Stimulated activated CD8-positive, alpha-beta memory T cell treated with anti-CD3 and anti-CD28 coated beads, Interleukin-4, amount 100 ng/mL, for 24 hours (primary cell): ENCODE results near the gene LNP1.

Source experiments
- DNase-seq: peaks from one replicate; pipeline ENCODE4 v3.0.0-alpha.2; 2020; ENCODE audit warnings: low read depth

The LNP1 gene

DNA sequence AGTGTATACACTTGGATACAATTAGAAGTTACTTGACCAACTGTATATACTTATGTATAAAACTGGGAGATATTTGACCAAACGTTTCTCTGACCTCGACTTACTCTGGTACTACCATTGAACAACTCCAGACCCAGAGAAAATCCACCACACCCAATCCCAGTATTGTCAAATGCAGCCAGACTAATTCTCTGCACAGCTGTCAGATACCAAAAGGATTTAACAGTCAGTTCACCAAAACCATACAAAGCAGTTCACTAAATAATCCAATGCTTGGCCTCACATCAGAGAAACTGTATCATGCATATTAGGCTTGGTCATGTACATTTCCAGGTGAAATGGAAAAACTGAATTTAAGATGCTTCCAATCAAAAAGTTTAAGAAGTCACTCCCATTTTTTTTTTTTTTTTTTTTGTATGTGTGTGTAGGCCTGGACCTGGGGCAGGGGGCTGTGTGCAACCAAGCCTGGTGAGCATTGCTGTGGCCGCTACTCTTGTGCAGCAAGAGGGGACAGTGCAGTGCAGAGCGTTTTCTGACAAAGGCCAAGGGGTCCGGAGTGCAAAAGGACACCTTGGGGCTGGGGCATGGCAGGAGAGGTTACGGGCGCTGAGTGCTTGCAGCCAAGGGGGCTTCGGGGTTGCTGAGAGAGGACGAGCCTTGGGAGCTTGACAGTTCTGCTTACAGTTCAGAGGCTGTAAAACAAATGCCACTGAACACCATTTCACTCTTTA is 1.8 kb upstream of the LNP1 start:
- no peak for DNase-seq

DNA sequence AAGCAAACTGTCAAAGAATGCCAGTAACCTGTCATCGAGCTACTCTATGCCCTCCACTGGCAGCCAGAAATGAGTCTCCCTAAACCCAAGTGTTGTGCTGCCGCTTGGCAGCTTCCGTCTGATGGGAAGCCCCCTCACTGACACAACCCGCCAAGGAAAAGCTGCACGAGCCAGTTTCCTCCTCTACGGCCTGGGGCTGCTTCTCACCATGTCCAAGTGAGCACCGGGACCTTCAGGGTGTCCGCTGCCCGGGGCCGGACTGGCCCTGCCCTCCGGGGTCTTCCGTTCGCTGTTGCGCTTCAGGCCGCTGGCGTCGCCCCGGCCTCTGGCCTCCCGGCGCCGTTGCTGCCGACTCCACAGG is 940 bp upstream of the LNP1 start:
- peak; percentile 1 for DNase-seq

DNA sequence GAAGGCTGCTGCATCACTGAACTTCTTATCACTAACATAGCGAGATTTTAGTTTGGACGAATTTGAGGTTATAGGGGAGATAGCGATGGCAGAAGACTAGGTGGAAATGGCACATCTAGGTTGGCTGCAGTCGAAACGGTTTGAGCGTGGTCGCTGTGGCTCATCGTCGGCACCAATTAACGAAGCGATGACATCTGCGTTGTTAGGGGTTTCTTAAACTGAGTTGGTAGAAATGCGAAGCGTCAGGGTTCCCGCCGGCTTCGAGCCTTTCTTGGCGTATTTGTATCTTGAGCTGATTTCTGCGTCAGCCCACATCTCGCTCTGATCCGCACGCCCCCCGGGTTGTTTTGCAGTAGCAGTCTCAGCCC is 319 bp downstream of the LNP1 start:
- DNase-seq = peak; percentile 39

DNA sequence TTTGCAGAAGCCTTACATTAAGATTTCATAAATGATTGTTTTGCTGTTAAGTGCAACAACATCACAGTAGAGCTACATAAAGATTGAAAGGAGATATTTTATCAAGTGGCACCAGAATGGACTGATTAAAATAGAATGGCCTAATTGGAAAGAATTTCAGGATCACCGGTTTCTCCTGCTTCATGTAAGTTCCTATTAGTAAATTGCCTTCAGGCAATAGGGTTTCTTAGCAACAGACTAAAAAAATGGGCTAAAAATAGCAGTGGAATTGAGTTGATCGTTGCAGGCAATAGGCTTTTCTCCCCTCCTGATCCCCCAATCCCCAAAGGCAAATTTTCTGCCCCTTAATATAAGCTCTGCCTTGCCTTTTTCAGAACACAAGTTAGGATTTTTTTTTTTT is 917 bp downstream of the LNP1 start:
- DNase-seq = no peak

DNA sequence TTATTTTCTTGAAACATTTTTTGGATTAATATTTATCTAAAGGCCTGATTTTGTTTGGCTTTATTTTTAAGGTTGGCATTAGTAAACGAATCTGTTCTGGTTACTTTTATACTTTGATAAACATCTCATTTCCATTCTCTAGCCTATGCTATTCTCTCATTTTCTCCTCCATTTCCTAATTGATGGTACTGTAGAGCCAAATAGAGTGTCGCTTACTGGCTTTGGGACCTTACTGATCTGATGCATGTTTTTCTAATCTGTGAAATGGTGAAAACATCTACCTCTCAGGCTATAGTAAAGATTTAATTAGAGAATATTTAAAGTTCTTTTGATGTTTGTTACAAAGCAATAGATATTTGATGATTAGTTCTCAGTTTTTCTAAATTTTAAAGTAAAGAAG is 1.6 kb downstream of the LNP1 start:
- DNase-seq = no peak

DNA sequence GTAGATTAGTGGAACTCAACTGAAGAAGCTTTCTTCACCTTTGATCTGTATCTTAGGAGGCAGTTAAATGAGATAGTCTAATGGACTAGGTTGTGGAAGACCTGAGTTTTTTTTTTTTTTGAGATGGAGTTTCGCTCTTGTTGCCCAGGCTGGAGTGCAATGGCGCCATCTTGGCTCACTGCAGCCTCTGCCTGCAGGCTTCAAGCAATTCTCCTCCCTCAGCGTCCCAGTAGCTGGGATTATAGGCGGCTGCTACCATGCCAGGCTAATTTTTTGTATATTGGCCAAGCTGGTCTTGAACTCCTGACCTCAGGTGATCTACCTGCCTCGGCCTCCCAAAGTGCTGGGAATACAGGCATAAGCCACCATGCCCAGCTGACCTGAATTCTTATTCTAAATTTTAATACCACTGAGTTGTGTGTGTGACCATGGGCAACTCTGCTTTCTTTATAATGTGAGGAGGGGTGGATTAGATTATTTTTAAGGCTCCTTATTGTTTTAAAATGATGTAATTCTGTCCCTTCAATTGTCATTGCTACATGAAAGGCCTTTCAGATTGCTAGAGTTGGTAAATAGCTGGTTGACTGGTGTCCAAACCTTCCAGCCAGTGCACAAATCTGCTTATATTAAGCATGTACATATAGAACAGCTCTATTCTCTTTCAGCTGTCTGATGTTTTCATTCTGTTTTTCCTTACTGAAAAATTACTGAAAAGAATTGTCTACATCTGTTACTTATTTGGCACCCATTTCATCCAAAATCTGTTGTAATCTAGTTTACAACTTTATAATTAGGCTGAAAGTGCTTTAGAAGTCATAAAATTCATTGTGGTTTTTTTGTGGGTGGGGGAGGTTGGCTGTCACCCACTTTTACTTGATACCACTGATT is 2.3 kb downstream of the LNP1 start:
- DNase-seq = no peak

DNA sequence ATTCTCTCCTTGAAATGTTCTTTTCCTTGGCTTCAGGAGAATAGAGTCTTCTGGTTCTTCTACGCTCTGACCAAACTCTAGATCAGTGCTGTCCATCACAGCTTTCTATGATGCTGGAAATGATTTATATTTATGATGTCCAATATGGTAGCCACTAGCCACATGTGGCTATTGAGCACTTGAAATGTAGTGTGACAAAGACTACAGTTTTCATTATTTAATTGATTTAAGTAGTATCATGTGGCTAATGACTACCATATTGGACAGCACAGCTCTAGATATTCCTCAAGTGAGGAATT is 2.9 kb downstream of the LNP1 start:
- DNase-seq = no peak

DNA sequence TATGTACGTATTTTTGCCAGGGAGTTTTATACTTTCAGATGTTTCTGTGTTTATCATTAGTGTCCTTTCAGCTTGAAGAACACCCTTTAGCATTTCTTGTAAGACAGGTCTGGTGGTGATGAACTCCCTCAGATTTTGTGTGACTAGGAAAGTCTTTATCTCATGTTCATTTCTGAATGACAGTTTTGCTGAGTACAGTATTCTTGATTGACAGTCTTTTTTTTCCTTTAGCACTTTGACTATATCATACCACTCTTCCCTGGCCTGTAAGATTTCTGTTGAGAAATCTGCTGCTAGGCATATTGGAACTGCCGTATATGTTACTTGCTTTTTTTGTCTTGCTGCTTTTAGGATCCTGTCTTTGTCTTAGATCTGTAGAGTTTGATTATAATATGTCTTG is 5.8 kb downstream of the LNP1 start:
- no peak for DNase-seq

DNA sequence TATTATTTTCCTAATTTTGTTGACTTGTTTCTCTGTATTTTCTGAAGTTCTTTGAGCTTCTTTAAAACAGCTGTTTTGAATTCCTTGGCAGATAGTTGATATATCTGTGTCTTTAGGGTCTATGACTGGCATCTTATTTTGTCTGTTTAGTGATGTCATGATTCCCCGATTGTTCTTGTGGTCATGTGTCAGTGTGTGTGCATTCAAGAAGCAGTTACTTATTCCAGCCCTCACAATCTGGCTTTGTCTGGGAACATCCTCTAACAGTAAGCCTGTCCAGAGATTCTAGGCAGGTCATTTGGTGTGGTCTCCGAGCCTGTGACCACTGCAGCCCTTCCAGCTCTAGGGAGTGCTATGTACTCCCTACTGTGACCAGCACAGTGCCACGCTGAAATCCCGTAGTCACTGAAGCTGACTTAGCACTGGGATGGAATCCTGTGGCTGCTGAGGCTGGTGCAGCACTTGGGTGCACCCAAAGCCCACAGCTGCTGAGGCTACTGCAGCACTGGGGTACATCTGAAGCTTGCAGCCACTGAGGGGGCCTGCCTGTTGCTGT is 6.7 kb downstream of the LNP1 start:
- DNase-seq = no peak

DNA sequence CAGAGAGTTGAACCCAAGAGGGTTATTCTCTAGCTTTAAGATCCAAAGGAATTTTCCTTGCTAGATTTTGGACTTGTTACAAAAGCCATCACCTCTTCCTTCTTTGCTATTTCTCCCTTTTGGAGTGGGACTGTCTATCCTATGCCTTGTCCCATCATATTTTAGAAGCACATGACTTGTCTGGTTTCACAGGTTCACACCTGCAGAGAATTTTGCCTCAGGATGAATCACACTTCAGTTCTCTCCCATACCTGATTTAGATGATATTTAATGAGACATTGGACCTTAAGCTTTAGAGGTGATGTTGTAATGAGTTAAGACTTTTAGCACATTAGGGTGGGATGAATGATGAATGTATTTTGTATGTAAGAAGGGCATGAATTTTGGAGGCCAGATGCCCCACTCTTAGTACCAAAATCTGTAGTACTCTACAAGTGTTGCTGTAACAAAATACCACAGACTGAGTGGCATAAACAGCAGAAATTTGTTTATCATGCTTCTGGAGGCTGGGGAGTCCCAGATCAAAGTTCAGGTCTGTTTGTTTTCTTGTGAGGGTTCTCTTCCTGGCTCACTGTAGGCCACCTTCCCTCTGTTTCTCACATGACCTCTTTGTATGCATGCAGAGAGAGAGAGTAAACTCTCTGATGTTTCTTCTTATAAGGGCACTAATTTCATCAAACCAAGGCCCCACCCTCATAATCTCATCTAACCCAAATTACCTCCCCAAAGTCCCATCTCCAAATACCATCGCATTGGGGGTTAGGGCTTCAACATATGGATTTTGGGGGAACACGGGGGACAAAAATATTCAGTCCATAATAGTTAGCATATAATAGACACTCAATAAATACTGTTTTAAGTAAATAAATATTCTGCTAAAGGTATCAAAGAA is 10.0 kb downstream of the LNP1 start:
- no peak for DNase-seq

DNA sequence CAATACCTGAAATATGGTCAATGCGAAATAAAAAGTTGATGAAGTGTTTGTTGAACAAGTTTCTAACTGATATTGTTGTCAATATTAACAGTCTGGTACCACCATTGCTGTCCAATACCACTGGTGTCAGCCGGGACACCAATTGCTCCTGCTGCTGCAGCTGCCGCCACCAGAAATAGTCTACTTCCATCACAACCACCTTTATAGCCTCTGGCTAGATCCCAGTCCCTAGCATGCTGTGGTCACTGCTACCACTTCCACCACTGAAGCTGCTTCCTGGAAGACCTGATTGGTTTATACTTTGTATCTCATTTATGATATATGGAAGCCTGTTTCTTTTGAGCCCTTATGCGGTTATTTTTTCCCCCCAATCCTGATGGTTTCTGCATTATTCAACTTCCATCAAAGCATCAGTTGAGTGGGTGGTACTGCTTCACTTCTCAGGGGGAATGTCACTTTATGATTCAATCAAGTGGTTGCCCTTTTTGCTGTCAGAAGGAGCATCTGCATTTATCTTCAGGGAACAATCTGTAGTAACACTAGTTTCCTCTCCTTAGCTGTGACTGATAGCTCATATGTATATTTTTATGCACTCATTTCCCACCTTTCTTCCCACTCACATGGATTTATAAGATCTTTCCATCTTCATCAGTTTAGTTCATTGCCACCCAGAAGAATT is 11.7 kb downstream of the LNP1 start:
- no peak for DNase-seq

DNA sequence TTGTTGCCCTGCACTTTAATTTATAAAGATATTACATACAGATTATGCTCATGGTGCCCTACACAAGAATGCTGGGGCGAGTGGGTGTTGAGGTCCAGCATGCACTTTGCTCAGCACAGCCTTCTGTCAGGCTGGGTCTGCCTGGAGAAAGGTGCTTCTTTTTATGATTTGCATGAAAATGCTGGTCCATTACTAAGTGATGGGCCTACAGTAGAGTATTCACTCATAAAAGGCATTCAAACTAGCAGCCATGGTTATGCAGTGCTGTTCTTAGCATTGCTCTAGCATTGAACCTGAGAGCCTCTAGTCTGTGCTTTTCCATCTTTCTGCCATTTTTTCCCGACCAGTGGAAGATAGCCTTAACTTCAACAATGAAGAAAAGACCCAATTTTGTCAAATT is 12.3 kb downstream of the LNP1 start:
- no peak for DNase-seq

DNA sequence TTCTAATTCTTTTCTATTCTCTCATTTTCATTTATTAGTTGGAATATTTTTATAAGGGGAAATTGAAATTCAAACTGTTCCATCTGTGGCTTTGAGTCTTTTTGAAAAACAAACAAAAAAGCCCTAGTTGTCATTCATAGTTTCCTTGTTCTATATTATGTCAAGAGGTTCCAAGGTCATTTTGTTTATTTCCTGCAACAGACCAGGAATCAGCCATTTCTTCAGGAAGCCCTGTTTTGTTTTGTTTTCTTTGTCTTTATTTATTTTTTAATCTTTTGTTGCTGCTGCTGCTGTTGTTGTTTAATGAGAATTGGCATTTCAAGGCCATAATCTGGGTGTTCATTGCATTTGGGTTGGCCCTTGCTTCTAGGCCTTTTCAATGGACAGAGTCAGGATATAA is 14.8 kb downstream of the LNP1 start:
- DNase-seq = no peak

DNA sequence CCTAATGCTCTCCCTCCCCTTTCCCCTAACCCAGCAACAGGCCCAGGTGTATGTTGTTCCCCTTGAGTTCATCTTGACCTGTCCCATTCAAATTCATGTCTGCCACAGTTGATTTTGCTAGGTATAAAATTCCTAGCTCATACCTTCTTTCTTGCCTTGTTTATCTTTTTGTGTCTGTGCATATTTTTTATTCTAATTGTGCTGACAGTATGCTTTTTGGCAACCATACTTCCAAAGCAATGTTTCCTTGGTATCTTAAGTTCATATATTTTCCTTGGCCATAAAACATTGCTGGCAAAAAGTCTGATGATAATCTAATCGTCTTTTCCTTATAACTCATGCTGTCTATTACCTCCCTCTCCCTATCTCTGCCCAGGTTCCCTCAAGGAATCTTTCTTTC is 15.5 kb downstream of the LNP1 start:
- DNase-seq = no peak

DNA sequence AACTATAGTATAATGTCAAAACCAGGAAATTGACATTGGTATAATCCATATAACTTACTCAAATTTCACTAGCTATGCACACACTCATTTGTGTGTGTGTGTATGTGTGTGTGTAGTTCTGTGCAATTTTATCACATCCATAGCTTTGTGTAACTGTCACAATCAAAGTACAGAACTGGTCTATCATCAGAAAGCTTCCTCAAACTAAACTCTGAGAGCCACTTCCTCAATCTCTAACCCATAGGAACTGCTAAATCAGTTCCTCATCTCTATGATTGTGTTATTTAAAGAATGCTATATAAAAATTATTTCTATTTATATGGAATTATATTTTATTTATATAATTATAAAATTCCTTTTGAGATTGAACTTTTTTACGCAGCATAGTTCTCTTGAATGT is 18.1 kb downstream of the LNP1 start:
- no peak for DNase-seq

DNA sequence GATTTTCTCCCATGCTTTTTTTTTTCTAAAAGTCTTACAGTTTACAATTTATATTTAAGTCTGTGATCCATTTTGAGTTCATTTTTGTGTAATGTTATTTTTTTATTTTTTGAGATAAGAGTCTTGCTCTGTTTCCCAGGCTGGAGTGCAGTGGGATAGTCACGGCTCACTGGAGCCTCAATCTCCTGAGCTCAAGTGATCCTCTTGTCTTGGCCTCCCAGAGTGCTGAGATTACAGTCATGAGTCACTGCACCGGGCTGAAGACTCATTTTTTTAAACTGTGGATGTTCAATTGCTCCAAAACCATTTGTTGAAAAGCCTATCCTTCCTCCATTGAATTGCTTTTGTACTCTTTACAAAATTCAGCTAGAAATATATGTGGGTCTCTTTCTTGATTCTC is 19.5 kb downstream of the LNP1 start:
- no peak for DNase-seq

DNA sequence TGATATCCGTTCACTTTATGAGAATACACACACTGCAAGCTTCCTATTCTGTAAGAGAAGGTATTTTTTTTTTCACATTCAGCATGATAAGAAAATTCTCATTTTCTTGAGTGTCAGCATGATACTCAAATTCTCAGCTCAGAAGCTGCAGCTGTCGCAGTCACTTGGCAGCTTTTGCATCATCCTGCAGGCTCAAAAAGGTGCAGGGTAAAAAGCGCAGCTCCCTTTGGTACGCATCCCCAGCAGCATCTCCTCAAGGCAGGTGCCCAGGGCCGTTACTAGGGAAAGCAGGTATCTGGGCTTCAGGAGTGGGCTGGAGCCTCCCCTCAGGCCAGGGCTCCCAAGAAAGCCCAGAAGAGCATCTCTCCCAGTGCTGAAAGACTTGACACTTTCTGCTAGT is 22.3 kb downstream of the LNP1 start:
- no peak for DNase-seq

DNA sequence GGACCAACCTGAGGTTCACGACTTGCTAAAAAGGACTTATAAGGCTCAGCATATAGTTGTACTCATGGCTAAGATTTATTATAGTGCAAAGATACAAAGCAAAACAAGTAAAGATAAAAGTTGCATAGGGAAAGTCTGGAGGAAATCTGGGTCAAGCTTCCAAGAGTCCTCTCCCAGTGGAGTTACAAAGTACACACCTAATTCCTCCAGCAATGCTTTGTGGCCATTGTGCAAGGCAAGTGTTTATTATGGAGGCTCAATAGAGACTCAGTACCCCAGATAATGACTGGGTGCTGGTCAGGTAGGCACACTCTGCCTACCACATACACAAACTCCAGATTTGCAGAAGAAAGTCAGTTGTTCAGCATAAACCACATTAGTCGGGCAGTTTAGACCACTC is 22.9 kb downstream of the LNP1 start:
- DNase-seq = no peak

DNA sequence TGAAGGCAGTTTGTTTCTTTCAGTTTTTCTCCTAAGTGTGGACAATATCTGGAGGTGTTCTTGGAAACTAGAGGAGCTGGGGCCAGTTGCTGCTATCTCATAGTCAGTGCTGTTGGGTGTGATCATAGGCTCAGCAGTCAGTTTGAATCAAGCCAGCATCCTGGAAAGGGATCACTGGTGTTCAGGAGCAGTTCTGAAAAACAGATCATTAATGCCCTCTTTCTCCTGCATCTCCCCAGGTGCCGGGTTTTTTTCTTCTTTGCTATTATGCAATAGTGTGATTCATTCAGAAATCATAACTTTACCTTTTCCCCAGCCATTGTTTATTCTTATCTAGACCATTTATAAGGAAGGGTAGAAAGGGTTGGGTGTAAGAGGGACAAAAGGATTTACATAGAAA is 24.0 kb downstream of the LNP1 start:
- DNase-seq = no peak

DNA sequence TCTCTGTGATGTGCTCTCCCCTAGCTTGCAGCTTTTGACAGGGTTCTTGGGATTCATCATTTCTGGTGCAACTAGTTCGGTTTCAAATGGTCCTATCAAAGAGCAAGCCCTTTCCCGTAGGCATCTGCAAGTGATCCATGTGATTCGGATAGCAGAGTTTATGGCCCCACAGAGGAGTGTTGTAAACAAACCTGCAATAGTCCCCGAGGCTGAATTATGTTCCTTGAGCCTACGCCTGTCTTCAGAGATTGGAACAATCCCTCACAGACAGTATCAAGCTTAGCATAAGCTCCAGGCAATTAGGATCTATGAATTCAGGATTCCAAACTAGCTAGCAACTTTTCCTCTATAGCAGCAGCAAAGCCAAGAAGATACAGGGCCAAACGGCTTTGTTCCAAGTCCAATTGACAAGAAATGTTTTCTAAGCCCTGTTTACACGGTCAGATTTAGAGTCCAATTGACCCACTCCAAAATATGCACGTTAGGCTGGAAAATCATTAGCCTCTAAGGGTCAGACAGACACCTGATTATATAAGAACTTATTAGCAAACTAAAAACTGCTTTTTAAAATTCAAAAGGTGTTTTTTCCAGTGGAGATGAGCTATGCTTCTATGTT is 24.8 kb downstream of the LNP1 start:
- no peak for DNase-seq

DNA sequence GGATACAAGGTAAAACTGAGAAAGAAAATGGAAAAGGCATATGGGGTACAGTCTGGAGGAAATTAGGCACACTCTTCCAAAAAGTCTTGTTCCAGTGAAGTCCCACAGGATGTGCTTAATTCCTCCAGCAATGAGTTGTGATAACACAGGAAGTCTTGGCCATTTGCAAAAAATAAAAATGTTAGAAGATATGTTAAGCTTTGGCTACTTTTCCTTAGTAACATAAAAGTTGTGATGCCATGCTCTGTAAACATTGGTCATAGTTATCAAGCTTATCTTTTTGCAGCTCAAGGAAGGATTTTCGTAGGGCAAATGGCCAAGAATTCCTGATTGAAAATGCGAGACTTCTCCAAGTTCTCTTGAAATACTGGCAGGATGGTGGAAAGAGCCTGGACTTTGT is 26.4 kb downstream of the LNP1 start:
- DNase-seq = no peak
